Activated T-helper 1 cell treated with Interleukin-2 at 50 U/mL for 16 hours (primary cell): Measurements from ENCODE around the gene SHANK3.

Experiments used
- DNase-seq: peaks from one replicate; pipeline ENCODE4 v3.0.0-alpha.2; 2020; ENCODE audit warnings: low read depth

SHANK3 gene

GRCh38 chr22:50678651-50679521 lies 6.3 kb downstream of the SHANK3 start:
- no peak for DNase-seq

GRCh38 chr22:50683086-50683993 lies 10.7 kb downstream of the SHANK3 start:
- no peak for DNase-seq

DNA sequence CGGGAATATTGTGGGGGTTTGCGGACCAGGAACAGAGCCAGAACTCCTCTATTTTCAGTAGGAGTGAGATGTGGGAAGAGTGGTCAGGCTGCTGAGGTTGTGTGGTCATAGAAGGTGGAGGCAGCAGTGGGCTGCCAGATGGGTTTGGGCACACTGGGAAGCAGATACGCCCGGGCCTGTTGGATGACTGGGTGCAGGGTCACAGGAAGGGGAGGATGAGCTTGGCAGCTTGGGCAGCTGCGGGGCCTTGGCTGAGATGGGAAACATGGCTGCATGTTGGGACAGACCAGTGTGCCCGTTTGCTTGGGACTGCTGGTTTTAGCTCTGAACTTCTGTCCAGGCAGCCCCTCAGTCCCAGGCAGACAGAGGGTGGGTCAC lies 11.4 kb downstream of the SHANK3 start:
- no peak for DNase-seq

- no peak for DNase-seq
Observed at GRCh38 chr22:50684501-50684900, 11.9 kb downstream of the SHANK3 start.

DNA sequence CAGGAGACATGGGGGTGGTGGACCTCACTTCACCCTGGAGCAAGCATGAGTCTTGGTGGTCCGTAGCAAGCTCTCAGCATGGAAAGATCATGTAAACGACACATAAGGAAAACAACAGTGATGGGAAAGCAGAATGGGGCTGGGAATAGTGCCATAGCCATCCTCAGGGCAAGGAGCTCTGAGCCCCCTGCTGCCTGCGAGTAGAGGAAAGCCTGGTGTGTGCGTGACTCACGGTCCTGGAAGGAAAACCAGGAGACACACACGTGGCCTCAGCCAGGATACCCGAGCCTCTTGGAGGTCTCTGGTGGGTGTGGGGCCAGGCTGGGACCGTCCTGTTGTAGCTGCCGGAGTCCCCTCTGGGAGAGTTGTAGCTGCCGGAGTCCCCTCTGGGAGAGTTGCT lies 12.4 kb downstream of the SHANK3 start:
- no peak for DNase-seq

DNA sequence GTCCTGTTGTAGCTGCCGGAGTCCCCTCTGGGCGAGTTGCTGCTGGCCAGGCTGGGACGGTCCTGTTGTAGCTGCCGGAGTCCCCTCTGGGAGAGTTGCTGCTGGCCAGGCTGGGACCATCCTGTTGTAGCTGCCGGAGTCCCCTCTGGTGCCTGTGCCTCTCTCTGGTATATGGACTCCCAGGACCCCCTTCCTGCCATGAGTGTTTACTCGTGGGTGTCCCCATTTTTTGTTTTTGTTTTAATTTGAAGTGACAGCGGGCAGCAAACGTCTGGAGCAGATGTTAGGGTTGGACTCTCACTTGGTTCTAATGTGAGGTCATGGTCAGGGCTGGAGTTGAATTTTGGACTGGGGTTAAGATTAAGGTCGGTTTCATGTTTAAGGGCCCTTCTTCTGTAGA lies 14.2 kb downstream of the SHANK3 start:
- no peak for DNase-seq

- DNase-seq: no peak
Observed at GRCh38 chr22:50687829-50688228, 15.2 kb downstream of the SHANK3 start.

DNA sequence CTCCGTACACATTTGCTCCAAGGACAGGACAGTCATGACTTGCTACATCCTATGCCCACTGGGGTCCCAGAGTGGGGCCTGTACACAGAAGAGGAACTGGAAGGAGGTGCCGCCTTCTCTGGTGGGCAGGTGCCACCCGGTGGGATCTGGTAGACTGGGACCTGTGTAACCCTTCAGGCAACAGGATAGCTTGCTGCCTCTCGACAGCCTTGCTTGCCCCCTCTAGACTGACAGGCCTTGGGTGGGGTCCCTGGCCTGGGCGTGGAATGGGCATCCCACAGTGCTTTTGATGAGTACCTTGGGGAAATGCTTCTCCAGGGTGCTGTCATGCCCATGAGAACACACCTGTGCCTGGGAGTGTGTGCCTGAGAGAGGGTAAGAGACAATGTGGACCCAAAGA lies 15.8 kb downstream of the SHANK3 start:
- no peak for DNase-seq

- no peak for DNase-seq
Observed at GRCh38 chr22:50691521-50691920, 18.9 kb downstream of the SHANK3 start.

DNA sequence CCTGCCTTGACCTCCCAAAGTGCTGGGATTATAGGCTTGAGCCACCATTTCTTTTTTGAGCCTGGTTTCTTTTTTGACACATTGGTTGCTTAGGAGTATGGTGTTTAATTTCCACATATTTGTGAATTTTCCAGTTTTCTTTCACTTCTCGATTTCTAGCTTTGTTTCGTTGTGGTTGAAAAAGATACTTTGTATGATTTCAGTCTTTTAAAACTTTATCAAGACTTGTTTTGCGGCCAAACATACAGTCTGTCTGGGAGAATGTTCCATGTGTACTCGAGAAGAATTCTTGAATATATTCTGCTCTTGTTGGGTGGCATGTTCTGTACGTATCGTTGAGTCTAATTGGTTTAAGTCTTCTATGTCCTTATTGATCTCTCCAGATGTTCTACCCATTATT lies 20.8 kb downstream of the SHANK3 start:
- DNase-seq: no peak

DNA sequence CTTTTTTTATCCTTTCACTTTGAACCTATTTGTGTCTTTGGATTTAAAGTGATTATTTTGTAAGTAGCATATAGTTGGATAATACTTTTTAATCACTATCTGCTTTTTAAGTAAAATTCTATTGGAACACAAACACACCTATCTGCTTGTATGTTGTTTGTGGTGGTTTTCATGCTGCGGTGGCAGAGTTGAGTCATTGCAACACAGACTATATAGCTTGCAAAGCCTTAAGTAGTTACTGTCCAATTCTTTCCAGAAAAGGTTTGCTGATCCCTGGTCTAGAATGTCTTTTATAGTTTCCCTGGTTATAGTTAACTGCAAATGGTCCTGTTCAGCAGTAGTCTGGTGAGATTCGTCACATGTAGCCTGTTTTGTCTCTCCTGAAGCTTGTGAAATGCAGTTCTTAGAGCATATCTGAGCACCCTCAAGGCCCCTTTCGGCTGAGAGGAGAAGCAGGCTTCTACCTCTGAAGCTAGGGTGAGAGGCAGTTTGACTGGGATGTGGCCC lies 21.5 kb downstream of the SHANK3 start:
- no peak for DNase-seq

DNA sequence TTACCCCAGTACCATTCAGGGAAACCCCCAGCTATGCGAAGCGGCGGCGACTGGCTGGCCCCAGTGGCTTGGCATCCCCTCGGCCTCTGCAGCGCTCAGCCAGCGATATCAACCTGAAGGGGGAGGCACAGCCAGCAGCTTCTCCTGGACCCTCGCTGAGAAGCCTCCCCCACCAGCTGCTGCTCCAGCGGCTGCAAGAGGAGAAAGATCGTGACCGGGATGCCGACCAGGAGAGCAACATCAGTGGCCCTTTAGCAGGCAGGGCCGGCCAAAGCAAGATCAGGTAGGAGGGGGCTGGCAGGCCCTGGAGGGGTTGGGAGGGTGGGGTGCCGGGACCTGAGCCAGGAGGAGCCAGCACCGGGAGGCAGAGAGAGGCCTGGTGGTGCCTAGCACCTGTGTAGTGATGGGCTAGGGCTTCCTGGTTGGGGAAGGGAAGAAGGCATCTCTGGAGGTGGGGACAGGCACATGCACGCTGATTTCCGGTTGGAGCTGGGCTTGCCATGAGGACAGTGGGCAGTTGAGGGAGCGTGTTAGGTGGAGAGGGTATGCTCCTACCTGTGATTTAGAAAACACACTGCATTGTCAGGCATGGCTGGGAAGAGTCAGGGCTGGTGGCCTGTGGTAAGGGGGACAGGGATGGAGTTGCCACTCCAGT lies 22.3 kb downstream of the SHANK3 start:
- no peak for DNase-seq

- DNase-seq: no peak
Observed at GRCh38 chr22:50695421-50696250, 23.0 kb downstream of the SHANK3 start.

DNA sequence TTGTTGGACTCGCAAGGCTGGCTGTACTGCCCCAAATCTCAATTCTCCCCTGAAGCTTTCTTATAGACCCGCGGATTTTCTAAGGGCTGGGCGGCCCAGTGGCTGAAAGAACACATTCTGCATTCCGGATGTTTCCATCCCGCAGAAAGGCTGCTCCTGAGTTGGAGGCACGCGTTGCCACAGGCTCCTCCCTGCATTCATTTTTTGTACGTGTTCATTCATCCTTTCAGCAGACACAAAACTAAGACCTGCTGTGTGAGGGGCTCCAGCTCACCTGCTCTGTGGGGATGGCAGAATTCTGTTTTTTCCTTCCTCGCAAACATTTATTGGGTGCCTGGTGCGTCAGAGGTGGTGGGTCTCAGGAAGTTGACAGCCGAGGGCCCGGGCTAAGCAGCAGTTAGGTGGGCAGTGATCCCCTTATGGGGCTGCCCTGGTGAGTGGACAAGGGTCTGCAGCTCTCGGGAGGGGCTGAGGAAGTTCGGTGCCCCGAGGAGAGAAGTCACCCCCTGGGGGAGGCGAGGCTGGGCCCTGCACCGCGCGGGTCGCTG lies 23.7 kb downstream of the SHANK3 start:
- no peak for DNase-seq

GRCh38 chr22:50696799-50697561 lies 24.4 kb downstream of the SHANK3 start:
- no peak for DNase-seq

DNA sequence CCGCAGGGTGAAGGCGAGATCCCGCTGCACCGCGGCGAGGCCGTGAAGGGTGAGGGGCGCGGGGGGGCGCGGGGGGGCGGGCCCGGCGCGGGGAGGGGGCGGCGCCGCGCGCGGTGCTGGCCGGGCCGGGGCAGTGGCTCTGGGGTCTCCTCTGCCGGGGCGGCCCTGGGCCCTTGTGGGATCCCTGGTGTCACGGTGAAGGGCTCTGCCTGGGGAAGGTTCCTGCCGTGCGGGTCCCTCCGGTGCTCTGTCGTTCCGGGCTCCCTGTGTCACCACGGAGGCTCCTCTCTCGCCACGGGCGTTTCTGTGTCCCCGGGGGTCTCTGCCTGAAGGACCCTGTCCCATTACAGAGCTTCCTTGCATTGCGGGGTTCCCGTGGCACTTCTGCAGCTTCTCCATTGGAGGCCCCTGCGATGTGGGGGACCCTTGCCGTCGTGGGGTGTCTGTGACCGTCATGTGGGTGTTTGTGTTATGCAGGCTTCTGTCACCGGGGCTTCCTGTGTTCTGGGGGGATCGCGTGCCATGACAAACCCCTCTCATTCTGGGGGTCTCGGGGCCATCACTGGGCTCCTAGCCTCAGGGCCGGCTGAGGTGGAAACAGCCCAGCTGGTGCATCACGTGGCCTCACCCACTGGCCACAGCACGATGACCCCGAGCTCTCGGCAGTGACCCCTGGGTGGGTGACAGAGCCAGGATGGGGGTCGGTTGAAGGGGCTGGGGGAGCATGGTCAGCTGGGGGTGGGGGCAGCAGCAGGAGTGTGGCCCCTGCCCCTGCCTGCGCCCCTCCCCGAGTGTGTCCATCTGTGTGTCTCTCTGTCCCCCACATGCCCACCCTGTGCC lies 25.3 kb downstream of the SHANK3 start:
- DNase-seq: no peak

GRCh38 chr22:50698546-50698945 lies 25.9 kb downstream of the SHANK3 start:
- no peak for DNase-seq

GRCh38 chr22:50699001-50699755 lies 26.6 kb downstream of the SHANK3 start:
- no peak for DNase-seq
